Measurements from ENCODE around the gene OSMR.
"Not testable (repeated sequence)": the region's sequence is repeated elsewhere in the genome, so short reads cannot be mapped to it uniquely, and the experiment has no call there.

The OSMR gene

DNA sequence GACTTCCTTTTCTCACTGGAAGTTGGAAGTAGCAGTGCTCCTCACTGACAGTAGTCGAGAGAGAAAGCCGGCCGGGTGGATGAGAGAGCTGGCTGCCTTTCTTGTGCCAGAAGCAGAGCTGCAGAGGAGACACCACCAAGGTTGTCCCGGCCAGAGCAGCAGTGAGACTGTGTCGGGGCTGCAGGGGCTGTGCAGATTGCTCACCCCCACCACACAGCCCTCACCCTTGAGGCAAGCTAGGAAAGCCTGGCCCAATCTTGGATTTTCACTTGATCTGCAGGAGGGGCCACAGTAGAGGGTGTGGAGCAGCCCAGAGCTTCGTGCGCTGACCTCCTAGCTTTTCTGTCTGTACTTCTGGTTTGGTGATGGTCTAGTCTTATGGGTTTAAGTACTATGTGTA lies 9.1 kb downstream of the OSMR start:
- DNase-seq = no peak
- no peak for TF ChIP-seq EZH2 (IDR thresholded peaks at IDR 0.05; ENCODE audit: borderline replicate concordance, low read depth, low read length, severe bottlenecking)
- TF ChIP-seq, protein P1, sequence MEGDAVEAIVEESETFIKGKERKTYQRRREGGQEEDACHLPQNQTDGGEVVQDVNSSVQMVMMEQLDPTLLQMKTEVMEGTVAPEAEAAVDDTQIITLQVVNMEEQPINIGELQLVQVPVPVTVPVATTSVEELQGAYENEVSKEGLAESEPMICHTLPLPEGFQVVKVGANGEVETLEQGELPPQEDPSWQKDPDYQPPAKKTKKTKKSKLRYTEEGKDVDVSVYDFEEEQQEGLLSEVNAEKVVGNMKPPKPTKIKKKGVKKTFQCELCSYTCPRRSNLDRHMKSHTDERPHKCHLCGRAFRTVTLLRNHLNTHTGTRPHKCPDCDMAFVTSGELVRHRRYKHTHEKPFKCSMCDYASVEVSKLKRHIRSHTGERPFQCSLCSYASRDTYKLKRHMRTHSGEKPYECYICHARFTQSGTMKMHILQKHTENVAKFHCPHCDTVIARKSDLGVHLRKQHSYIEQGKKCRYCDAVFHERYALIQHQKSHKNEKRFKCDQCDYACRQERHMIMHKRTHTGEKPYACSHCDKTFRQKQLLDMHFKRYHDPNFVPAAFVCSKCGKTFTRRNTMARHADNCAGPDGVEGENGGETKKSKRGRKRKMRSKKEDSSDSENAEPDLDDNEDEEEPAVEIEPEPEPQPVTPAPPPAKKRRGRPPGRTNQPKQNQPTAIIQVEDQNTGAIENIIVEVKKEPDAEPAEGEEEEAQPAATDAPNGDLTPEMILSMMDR (IDR thresholded peaks at IDR 0.05; ENCODE audit: borderline replicate concordance, extremely low read depth, low read length, poor library complexity, severe bottlenecking) = no peak
- Histone ChIP-seq H3K4me3 (ENCODE audit: low read depth in 1 of 2, low read length in 2 of 2) (no peak overlapping the region), H3K27me3 (ENCODE audit: insufficient read depth, low read length, poor library complexity) (no peaks in the 10 kb centered on the region), H3K9ac (ENCODE audit: low read depth, low read length) (no peak overlapping the region), H3K36me3 (ENCODE audit: insufficient read depth, low read length) (no peaks in the 10 kb centered on the region), H2AFZ (ENCODE audit: low read depth, low read length) (no peak overlapping the region), H4K20me1 (ENCODE audit: insufficient read depth, low read length) (no peaks in the 10 kb centered on the region), H3K4me1 (ENCODE audit: insufficient read depth, low read length) (no peaks in the 10 kb centered on the region), H3K9me3 (ENCODE audit: insufficient read depth, low read length, severe bottlenecking) (no peaks in the 10 kb centered on the region), H3K4me2 (ENCODE audit: insufficient read depth, low read length) (no peak overlapping the region), H3K79me2 (ENCODE audit: insufficient read depth, low read length) (no peaks in the 10 kb centered on the region), H3K27ac (ENCODE audit: low read length) (no peak overlapping the region)
- no peak for ATAC-seq (ENCODE audit: insufficient read depth, low read depth)

DNA sequence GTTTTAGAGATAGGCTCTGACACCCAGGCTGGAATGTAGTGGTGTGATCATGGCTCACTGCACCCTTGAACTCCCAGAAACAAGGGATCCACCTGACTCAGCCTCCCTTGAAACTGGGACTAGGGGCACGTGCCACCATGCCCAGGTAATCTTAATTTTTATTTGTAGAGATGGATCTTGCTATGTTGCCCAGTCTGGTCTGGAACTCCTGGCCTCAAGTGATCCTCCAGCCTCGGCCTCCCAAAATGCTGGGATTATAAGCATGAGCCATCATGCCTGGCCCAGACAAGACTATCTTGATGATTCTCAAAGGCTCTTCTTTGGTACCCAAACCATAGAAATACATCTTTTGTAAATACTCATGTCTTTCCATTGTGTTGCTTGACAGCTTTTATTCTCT lies 10.8 kb downstream of the OSMR start:
- H3K9me3 ChIP-seq (ENCODE audit: insufficient read depth, low read length, severe bottlenecking) = no peaks in the 10 kb centered on the region
- H3K79me2 ChIP-seq (ENCODE audit: insufficient read depth, low read length) = no peaks in the 10 kb centered on the region
- TF ChIP-seq, protein P1 (IDR thresholded peaks at IDR 0.05; ENCODE audit: borderline replicate concordance, extremely low read depth, low read length, poor library complexity, severe bottlenecking) = no peak
- TF ChIP-seq EZH2 (IDR thresholded peaks at IDR 0.05; ENCODE audit: borderline replicate concordance, low read depth, low read length, severe bottlenecking) = no peak
- no peak overlapping the region for H2AFZ ChIP-seq (ENCODE audit: low read depth, low read length)
- H3K27me3 ChIP-seq (ENCODE audit: insufficient read depth, low read length, poor library complexity) = no peaks in the 10 kb centered on the region
- ATAC-seq (ENCODE audit: insufficient read depth, low read depth) (no peak), DNase-seq (no peak)
- no peak overlapping the region for H3K4me2 ChIP-seq (ENCODE audit: insufficient read depth, low read length)
- H3K4me1 ChIP-seq (ENCODE audit: insufficient read depth, low read length) = no peaks in the 10 kb centered on the region
- no peaks in the 10 kb centered on the region for H3K36me3 ChIP-seq (ENCODE audit: insufficient read depth, low read length)
- H3K4me3 ChIP-seq (ENCODE audit: low read depth in 1 of 2, low read length in 2 of 2) = no peak overlapping the region
- H3K27ac ChIP-seq (ENCODE audit: low read length) = no peak overlapping the region
- H3K9ac ChIP-seq (ENCODE audit: low read depth, low read length) = no peak overlapping the region
- no peaks in the 10 kb centered on the region for H4K20me1 ChIP-seq (ENCODE audit: insufficient read depth, low read length)

DNA sequence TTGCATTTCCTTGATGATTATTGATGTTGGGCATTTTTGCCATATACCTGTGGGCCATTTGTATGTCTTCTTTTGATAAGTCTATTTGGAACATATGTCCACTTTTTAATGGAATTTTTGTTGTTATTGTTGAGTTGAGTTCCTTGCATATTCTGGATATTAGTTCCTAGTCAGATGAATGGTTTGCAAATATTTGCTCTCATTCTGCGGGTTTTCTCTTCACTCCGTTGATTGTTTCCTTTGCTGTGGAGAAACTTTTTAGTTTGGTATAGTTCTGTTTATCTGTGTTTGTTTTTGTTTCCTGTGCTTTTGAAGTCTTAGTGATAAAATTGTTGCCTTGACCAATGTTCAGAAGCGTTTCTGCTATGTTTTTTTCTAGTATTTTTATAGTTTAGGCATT lies 13.0 kb downstream of the OSMR start:
- Histone ChIP-seq H3K4me2 (ENCODE audit: insufficient read depth, low read length) (no peak overlapping the region), H3K4me1 (ENCODE audit: insufficient read depth, low read length) (no peaks in the 10 kb centered on the region), H3K27me3 (ENCODE audit: insufficient read depth, low read length, poor library complexity) (no peaks in the 10 kb centered on the region), H3K36me3 (ENCODE audit: insufficient read depth, low read length) (no peaks in the 10 kb centered on the region), H4K20me1 (ENCODE audit: insufficient read depth, low read length) (no peaks in the 10 kb centered on the region), H3K79me2 (ENCODE audit: insufficient read depth, low read length) (no peaks in the 10 kb centered on the region), H2AFZ (ENCODE audit: low read depth, low read length) (no peak overlapping the region), H3K9me3 (ENCODE audit: insufficient read depth, low read length, severe bottlenecking) (no peaks in the 10 kb centered on the region), H3K27ac (ENCODE audit: low read length) (no peak overlapping the region), H3K4me3 (ENCODE audit: low read depth in 1 of 2, low read length in 2 of 2) (no peak overlapping the region), H3K9ac (ENCODE audit: low read depth, low read length) (no peak overlapping the region)
- no peak for ATAC-seq (ENCODE audit: insufficient read depth, low read depth)
- no peak for TF ChIP-seq EZH2 (IDR thresholded peaks at IDR 0.05; ENCODE audit: borderline replicate concordance, low read depth, low read length, severe bottlenecking)
- TF ChIP-seq, protein P1 (IDR thresholded peaks at IDR 0.05; ENCODE audit: borderline replicate concordance, extremely low read depth, low read length, poor library complexity, severe bottlenecking) = no peak
- DNase-seq = no peak

DNA sequence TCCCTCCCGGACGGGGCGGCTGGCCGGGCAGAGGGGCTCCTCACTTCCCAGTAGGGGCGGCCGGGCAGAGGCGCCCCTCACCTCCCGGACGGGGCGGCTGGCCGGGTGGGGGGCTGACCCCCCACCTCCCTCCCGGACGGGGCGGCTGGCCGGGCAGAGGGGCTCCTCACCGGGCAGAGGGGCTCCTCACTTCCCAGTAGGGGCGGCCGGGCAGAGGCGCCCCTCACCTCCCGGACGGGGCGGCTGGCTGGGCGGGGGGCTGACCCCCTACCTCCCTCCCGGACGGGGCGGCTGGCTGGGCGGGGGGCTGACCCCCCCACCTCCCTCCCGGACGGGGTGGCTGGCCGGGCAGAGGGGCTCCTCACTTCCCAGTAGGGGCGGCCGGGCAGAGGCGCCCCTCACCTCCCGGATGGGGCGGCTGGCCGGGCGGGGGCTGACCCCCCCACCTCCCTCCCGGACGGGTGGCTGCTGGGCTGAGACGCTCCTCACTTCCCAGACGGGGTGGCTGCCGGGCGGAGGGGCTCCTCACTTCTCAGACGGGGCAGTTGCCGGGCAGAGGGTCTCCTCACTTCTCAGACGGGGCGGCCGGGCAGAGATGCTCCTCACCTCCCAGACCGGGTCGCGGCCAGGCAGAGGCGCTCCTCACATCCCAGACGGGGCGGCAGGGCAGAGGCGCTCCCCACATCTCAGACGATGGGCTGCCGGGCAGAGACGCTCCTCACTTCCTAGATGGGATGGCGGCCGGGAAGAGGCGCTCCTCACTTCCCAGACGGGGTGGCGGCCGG lies 16.4 kb downstream of the OSMR start:
- not testable (repeated sequence) for H3K36me3 ChIP-seq (ENCODE audit: insufficient read depth, low read length); H3K4me2 ChIP-seq (ENCODE audit: insufficient read depth, low read length); H3K4me3 ChIP-seq (ENCODE audit: low read depth in 1 of 2, low read length in 2 of 2); H3K27me3 ChIP-seq (ENCODE audit: insufficient read depth, low read length, poor library complexity); H3K9ac ChIP-seq (ENCODE audit: low read depth, low read length); H3K79me2 ChIP-seq (ENCODE audit: insufficient read depth, low read length); H3K27ac ChIP-seq (ENCODE audit: low read length); H3K9me3 ChIP-seq (ENCODE audit: insufficient read depth, low read length, severe bottlenecking); DNase-seq; H3K4me1 ChIP-seq (ENCODE audit: insufficient read depth, low read length); H2AFZ ChIP-seq (ENCODE audit: low read depth, low read length); H4K20me1 ChIP-seq (ENCODE audit: insufficient read depth, low read length); ATAC-seq (ENCODE audit: insufficient read depth, low read depth)

Data from DND-41 (cell line).